Spleen (tissue), 7 donors: ENCODE results near the gene NLGN1.

ENCODE experiments used
- CTCF ChIP-seq, 11 experiments: fragments of 200-600 bp in 7 of 11; fragments of 450-650 bp in 4 of 11; sonication (generic) in 4 of 11; IDR thresholded peaks in 8 of 11; conservative IDR thresholded peaks in 3 of 11; 1 replicate in 7 of 11; 2 replicates in 4 of 11; pipeline versions ENCODE4 v1.4.0 to v1.8.0; 2016 to 2021; ENCODE audit warnings: antibody characterized with exemption in 11 of 11, inconsistent platforms in 4 of 11, mild to moderate bottlenecking in 1 of 11
- POLR2A ChIP-seq, 3 donors: fragments of 450-650 bp; IDR thresholded peaks; one replicate each; pipeline ENCODE4 v1.5.1; 2017; ENCODE audit warnings: antibody characterized with exemption in 3 of 3, mild to moderate bottlenecking in 1 of 3
- POLR2AphosphoS5 ChIP-seq, 3 donors: sonication (generic); formaldehyde crosslinking; IDR thresholded peaks; one replicate each; pipeline ENCODE4 v1.5.1; 2017; ENCODE audit warnings: antibody characterized with exemption in 3 of 3
- donor health status: DM: no; HTN: no; CAD: no; lungs with moderate emphysema.
- donor health status: DM: no; HTN: no; CAD: no.
- donor health status: DM: no; HTN: no; CAD: no.

- TF ChIP-seq POLR2A (IDR thresholded peaks at IDR 0.05) (no peak), CTCF (IDR thresholded peaks at IDR 0.05 in 8 of 11, conservative IDR thresholded peaks at IDR 0.05 in 3 of 11) (no peak), POLR2AphosphoS5 (IDR thresholded peaks at IDR 0.05) (no peak)
These were observed 793.8 kb downstream of the NLGN1 start for GRCh38 chr3:174191380-174191779.
